Measurements from ENCODE around the gene MECP2. TPM values are rescaled to one million over a fixed set of nuclear protein-coding genes. Genes with fewer than 3 reads are reported as not detected.

MECP2 gene
- polyA plus RNA-seq, 1 donor (not counting 4 experiments of a cell fraction or from before 2014, with no cell fraction given): 9.9 TPM

DNA sequence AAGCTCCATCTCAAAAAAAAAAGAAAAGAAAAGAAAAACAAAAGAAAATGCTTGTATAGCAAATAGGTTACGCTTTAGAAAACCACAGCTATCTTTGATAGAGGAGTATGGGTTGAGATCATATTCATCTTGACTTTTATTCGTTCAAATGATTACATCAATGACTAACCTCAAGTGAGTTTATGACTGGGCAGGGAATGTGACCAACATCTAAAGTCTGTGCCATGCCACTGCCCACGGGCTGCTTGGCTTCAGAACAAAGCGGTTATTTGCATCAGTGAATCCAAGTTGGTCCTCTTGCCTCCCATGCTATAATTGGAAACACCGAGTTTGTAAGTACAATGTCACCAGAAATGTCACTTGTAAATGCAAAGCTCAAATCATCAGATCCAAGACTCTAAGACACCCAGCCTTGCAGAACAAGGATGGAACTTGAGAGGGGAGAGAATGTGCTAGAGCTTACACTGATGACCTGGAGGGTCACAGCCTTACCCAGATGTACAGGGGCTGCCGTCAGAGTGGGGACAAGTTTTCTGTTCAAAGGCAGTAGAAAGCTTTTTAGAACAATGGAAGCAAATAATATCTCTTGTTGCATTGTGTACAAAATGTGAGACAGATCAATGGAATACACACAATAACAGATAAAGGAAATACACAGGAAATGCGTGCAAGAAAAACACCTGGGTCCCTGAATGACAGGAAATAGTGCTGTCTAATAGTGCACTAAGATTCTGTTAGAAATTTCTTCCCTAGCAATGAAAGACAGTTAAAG is 38.1 kb upstream of the MECP2 start:
- dilution Hi-C loops (cut with MboI; ENCODE audit: extremely low pct_ligation_motif_present, low sequenced_read_pairs): no loop called here
- DNase-seq (ENCODE audit: low read depth, low spot score): no peak
- no peak for FAIRE-seq
- Histone ChIP-seq H3K9me3 (ENCODE audit: control insufficient read depth, low read depth, low read length) (peaks cover 2% of the 10 kb centered on the region), H3K9me1 (ENCODE audit: control insufficient read depth, extremely low read depth, insufficient read depth, low read length) (no peaks in the 10 kb centered on the region), H4K20me1 (ENCODE audit: control insufficient read depth, extremely low read depth, insufficient read depth, low read length) (no peaks in the 10 kb centered on the region), H3K27ac (ENCODE audit: control insufficient read depth, insufficient read depth, low read length) (no peak overlapping the region), H3K36me3 (ENCODE audit: control insufficient read depth in 2 of 2, extremely low read depth in 1 of 2, insufficient read depth in 2 of 2, low read length in 2 of 2) (no peaks in the 10 kb centered on the region), H3K79me2 (ENCODE audit: control insufficient read depth, insufficient read depth, low read length) (no peaks in the 10 kb centered on the region), H3K4me2 (ENCODE audit: control insufficient read depth, extremely low read depth, insufficient read depth, low read depth, low read length) (no peak overlapping the region), H3K9ac (ENCODE audit: control insufficient read depth, extremely low read depth, insufficient read depth, low read length) (no peak overlapping the region), H3K4me3 (ENCODE audit: control insufficient read depth in 2 of 3, extremely low read depth in 1 of 3, insufficient read depth in 2 of 3, low read depth in 1 of 3, low read length in 3 of 3) (no peak overlapping the region), H2AFZ (ENCODE audit: control insufficient read depth, low read length) (no peak overlapping the region), H3K27me3 (ENCODE audit: control insufficient read depth, extremely low read depth, insufficient read depth, low read length) (no peaks in the 10 kb centered on the region), H3K4me1 (ENCODE audit: control insufficient read depth, extremely low read depth, insufficient read depth, low read length) (no peaks in the 10 kb centered on the region)
- no peak for TF ChIP-seq EZH2 (IDR thresholded peaks at IDR 0.05; ENCODE audit: low read length)
- TF ChIP-seq, protein P1, sequence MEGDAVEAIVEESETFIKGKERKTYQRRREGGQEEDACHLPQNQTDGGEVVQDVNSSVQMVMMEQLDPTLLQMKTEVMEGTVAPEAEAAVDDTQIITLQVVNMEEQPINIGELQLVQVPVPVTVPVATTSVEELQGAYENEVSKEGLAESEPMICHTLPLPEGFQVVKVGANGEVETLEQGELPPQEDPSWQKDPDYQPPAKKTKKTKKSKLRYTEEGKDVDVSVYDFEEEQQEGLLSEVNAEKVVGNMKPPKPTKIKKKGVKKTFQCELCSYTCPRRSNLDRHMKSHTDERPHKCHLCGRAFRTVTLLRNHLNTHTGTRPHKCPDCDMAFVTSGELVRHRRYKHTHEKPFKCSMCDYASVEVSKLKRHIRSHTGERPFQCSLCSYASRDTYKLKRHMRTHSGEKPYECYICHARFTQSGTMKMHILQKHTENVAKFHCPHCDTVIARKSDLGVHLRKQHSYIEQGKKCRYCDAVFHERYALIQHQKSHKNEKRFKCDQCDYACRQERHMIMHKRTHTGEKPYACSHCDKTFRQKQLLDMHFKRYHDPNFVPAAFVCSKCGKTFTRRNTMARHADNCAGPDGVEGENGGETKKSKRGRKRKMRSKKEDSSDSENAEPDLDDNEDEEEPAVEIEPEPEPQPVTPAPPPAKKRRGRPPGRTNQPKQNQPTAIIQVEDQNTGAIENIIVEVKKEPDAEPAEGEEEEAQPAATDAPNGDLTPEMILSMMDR (optimal IDR thresholded peaks at IDR 0.05 in 1 of 3, IDR thresholded peaks at IDR 0.05 in 1 of 3, conservative IDR thresholded peaks at IDR 0.05 in 1 of 3; ENCODE audit: extremely low read depth in 1 of 3, insufficient read depth in 2 of 3, low read length in 3 of 3): no peak

DNA sequence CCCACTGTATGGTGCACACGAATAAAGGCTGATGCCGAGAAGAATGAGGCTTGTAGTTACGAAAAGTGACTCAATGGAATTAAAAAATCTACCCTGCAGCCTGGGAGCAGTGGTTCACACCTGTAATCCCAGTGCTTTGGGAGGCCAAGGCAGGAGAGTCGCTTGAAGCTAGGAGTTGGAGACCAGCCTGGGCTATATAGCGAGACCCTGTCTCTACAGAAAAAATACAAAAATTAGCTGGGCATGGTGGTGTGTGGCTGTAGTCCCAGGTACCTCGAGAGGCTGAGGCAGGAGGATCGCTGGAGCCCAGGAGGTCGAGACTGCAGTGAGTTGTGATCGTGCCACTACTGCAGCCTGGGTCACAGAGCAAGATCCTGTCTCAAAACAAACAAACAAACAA is 34.8 kb upstream of the MECP2 start:
- no peak overlapping the region for H3K27ac ChIP-seq (ENCODE audit: control insufficient read depth, insufficient read depth, low read length)
- H3K36me3 ChIP-seq (ENCODE audit: control insufficient read depth in 2 of 2, extremely low read depth in 1 of 2, insufficient read depth in 2 of 2, low read length in 2 of 2): no peaks in the 10 kb centered on the region
- H3K9me3 ChIP-seq (ENCODE audit: control insufficient read depth, low read depth, low read length): no peaks in the 10 kb centered on the region
- no peak overlapping the region for H2AFZ ChIP-seq (ENCODE audit: control insufficient read depth, low read length)
- TF ChIP-seq, protein P1 (optimal IDR thresholded peaks at IDR 0.05 in 1 of 3, IDR thresholded peaks at IDR 0.05 in 1 of 3, conservative IDR thresholded peaks at IDR 0.05 in 1 of 3; ENCODE audit: extremely low read depth in 1 of 3, insufficient read depth in 2 of 3, low read length in 3 of 3): no peak
- TF ChIP-seq EZH2 (IDR thresholded peaks at IDR 0.05; ENCODE audit: low read length): no peak
- H3K79me2 ChIP-seq (ENCODE audit: control insufficient read depth, insufficient read depth, low read length): no peaks in the 10 kb centered on the region
- no peaks in the 10 kb centered on the region for H4K20me1 ChIP-seq (ENCODE audit: control insufficient read depth, extremely low read depth, insufficient read depth, low read length)
- no peaks in the 10 kb centered on the region for H3K9me1 ChIP-seq (ENCODE audit: control insufficient read depth, extremely low read depth, insufficient read depth, low read length)
- no peaks in the 10 kb centered on the region for H3K4me1 ChIP-seq (ENCODE audit: control insufficient read depth, extremely low read depth, insufficient read depth, low read length)
- no peak for FAIRE-seq
- no peaks in the 10 kb centered on the region for H3K27me3 ChIP-seq (ENCODE audit: control insufficient read depth, extremely low read depth, insufficient read depth, low read length)
- DNase-seq (ENCODE audit: low read depth, low spot score): no peak
- no peak overlapping the region for H3K9ac ChIP-seq (ENCODE audit: control insufficient read depth, extremely low read depth, insufficient read depth, low read length)
- H3K4me2 ChIP-seq (ENCODE audit: control insufficient read depth, extremely low read depth, insufficient read depth, low read depth, low read length): no peak overlapping the region
- H3K4me3 ChIP-seq (ENCODE audit: control insufficient read depth in 2 of 3, extremely low read depth in 1 of 3, insufficient read depth in 2 of 3, low read depth in 1 of 3, low read length in 3 of 3): no peak overlapping the region
- dilution Hi-C loops (cut with MboI; ENCODE audit: extremely low pct_ligation_motif_present, low sequenced_read_pairs): no loop called here

Data from keratinocyte (primary cell).